Measurements from ENCODE around the gene RAB3B.

The RAB3B gene

GRCh38 chr1:51871351-51871975 is 119.0 kb downstream of the RAB3B start:
- no peak for DNase-seq (ENCODE audit: low read depth)

GRCh38 chr1:51870603-51871350 is 119.7 kb downstream of the RAB3B start:
- DNase-seq (ENCODE audit: low read depth), result no peak

GRCh38 chr1:51867479-51868232 is 122.8 kb downstream of the RAB3B start:
- DNase-seq (ENCODE audit: low read depth), result no peak

GRCh38 chr1:51863384-51863783 is 127.1 kb downstream of the RAB3B start:
- no peak for DNase-seq (ENCODE audit: low read depth)

GRCh38 chr1:51861669-51862068 is 128.8 kb downstream of the RAB3B start:
- no peak for DNase-seq (ENCODE audit: low read depth)

- no peak for DNase-seq (ENCODE audit: low read depth)
Observed at GRCh38 chr1:51859735-51860134, 130.8 kb downstream of the RAB3B start.

- DNase-seq (ENCODE audit: low read depth), result no peak
Observed at GRCh38 chr1:51859333-51859732, 131.2 kb downstream of the RAB3B start.

GRCh38 chr1:51858892-51859291 is 131.6 kb downstream of the RAB3B start:
- no peak for DNase-seq (ENCODE audit: low read depth)

Data from activated gamma-delta T cell treated with anti-CD3 and anti-CD28 coated beads, Interleukin-2, amount 50 U/mL, for 16 hours (primary cell).